RCC 7860 (cell line): ENCODE measurements around the gene LAGE3.

ENCODE experiments used
- DNase-seq: peaks from one replicate; pipeline ENCODE4 v3.0.0-alpha.2; 2015; ENCODE audit warnings: low spot score
- FAIRE-seq: peaks from 2 replicates; lab custom pipeline; 2012; peaks lifted over from hg19 to GRCh38; lab: Jason Lieb, UNC

The LAGE3 gene

GRCh38 chrX:154436983-154437752 lies 41.9 kb downstream of the LAGE3 start, which contains the start of gene GDI1:
Gene GDI1 (plus strand): TSS chrX:154437154. CDS start chrX:154437255, 101 bp downstream.
- FAIRE-seq, result no peak
- DNase-seq, result no peak

GRCh38 chrX:154436374-154436982 lies 42.6 kb downstream of the LAGE3 start:
- FAIRE-seq (no peak), DNase-seq (no peak)

- no peak for DNase-seq
- no peak for FAIRE-seq
Measured at GRCh38 chrX:154435171-154435733, 43.8 kb downstream of the LAGE3 start.

- DNase-seq (no peak), FAIRE-seq (no peak)
Measured at GRCh38 chrX:154434394-154435168, 44.5 kb downstream of the LAGE3 start.

- FAIRE-seq (no peak), DNase-seq (no peak)
Measured at GRCh38 chrX:154433605-154434004, 45.5 kb downstream of the LAGE3 start.

- FAIRE-seq, result no peak
- DNase-seq, result no peak
Measured at GRCh38 chrX:154432210-154432609, 46.9 kb downstream of the LAGE3 start.

- no peak for DNase-seq
Measured at GRCh38 chrX:154431341-154431740, 47.7 kb downstream of the LAGE3 start.

GRCh38 chrX:154430916-154431315 lies 48.2 kb downstream of the LAGE3 start:
- DNase-seq (no peak), FAIRE-seq (no peak)

More at GRCh38 chrX:154431341-154431740, 47.7 kb downstream of the LAGE3 start:
- no peak for FAIRE-seq

- FAIRE-seq, result no peak
Measured at GRCh38 chrX:154430479-154430878, 48.6 kb downstream of the LAGE3 start.

GRCh38 chrX:154429711-154430110 lies 49.4 kb downstream of the LAGE3 start:
- FAIRE-seq (no peak), DNase-seq (no peak)

More at GRCh38 chrX:154430479-154430878, 48.6 kb downstream of the LAGE3 start:
- no peak for DNase-seq

- DNase-seq (peak; percentile 86), FAIRE-seq (peak; percentile 84)
Measured at GRCh38 chrX:154428176-154429171, 50.6 kb downstream of the LAGE3 start, which contains the start of gene ATP6AP1. Gene ATP6AP1 (plus strand): TSS chrX:154428677. CDS start chrX:154428693, 16 bp downstream.
